Stomach (tissue), 4 donors: Measurements from ENCODE around the gene PTOV1.

Experiments
- EP300 ChIP-seq: sonication (generic); formaldehyde crosslinking; IDR thresholded peaks from one replicate; pipeline ENCODE4 v1.6.1; 2017; ENCODE audit warnings: antibody characterized with exemption
- POLR2AphosphoS5 ChIP-seq, 3 donors: sonication (generic); formaldehyde crosslinking; IDR thresholded peaks; one replicate each; pipeline ENCODE4 v1.6.1; 2016; ENCODE audit warnings: antibody characterized with exemption in 3 of 3
- TF ChIP-seq, protein P1 (sequence below), 7 experiments: fragments of 450-650 bp in 4 of 7; fragments of 200-600 bp in 3 of 7; sonication (generic) in 3 of 7; IDR thresholded peaks; one replicate each; pipeline ENCODE4 v1.5.1; 2016 to 2019; ENCODE audit warnings: antibody characterized with exemption in 7 of 7, control low read depth in 2 of 7, mild to moderate bottlenecking in 1 of 7

GRCh38 chr19:49864890-49865289 lies 13.9 kb downstream of the PTOV1 start:
- TF ChIP-seq POLR2AphosphoS5 (IDR thresholded peaks at IDR 0.05) (no peak), EP300 (no peak)
- TF ChIP-seq, protein P1, sequence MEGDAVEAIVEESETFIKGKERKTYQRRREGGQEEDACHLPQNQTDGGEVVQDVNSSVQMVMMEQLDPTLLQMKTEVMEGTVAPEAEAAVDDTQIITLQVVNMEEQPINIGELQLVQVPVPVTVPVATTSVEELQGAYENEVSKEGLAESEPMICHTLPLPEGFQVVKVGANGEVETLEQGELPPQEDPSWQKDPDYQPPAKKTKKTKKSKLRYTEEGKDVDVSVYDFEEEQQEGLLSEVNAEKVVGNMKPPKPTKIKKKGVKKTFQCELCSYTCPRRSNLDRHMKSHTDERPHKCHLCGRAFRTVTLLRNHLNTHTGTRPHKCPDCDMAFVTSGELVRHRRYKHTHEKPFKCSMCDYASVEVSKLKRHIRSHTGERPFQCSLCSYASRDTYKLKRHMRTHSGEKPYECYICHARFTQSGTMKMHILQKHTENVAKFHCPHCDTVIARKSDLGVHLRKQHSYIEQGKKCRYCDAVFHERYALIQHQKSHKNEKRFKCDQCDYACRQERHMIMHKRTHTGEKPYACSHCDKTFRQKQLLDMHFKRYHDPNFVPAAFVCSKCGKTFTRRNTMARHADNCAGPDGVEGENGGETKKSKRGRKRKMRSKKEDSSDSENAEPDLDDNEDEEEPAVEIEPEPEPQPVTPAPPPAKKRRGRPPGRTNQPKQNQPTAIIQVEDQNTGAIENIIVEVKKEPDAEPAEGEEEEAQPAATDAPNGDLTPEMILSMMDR (IDR thresholded peaks at IDR 0.05), result no peak
